Tibial nerve (tissue), 3 donors: ENCODE results near the gene ARID3A.

Experiments
- EP300 ChIP-seq, 2 donors: sonication (generic); formaldehyde crosslinking; IDR thresholded peaks; one replicate each; pipeline ENCODE4 v1.6.1; 2017; ENCODE audit warnings: antibody characterized with exemption in 2 of 2, mild to moderate bottlenecking in 1 of 2
- POLR2A ChIP-seq, 2 donors: fragments of 450-650 bp; IDR thresholded peaks; one replicate each; pipeline ENCODE4 v1.6.1; 2017; ENCODE audit warnings: antibody characterized with exemption in 2 of 2, mild to moderate bottlenecking in 2 of 2, moderate library complexity in 2 of 2

DNA sequence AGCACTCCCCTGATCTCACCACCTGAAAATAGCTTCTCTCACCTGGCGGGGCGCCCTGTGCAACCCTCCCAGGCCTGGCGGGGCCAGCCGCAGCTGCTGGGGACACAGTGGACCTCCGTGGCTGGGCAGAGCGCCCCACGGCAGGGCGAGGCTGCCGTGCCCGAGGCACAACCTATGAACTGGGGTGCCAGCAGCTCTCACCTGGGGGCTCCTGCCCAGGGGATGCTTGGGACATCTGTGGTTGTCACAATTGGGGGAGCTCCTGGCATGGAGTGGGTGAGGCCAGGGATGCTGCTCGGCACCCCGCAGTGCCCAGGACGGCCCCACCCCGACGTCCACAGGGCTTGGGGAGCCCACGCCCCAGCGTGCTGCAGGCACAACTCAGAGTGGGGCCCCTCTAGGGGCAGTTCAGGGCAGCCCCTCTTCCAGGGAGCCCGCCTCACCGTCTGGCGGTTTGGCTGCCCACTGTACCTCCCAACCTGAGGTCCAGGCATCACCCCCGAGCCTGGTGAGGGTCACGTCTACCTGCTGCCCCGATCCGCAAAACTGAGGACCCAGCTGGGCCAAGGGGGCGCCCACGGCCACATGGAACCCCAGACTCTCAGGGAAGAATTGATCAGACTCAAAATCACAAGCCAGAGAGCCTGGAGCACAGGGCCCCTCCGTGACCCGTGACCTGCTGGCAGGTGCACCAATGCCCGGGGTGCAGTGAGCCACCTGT is 89.4 kb downstream of the ARID3A start:
- no peak for TF ChIP-seq POLR2A (IDR thresholded peaks at IDR 0.05)
- no peak for TF ChIP-seq EP300 (IDR thresholded peaks at IDR 0.05)
